Activated naive CD4-positive, alpha-beta T cell treated with anti-CD3 and anti-CD28 coated beads for 36 hours (primary cell): ENCODE measurements around the gene SQSTM1. TPM values are rescaled to one million over a fixed set of nuclear protein-coding genes. Genes with fewer than 3 reads are reported as not detected.

ENCODE experiments used
- CTCF ChIA-PET: fragments of 350-600 bp; sonication (Branson Sonifier 250); formaldehyde crosslinking; loops from one replicate; lab custom pipeline; 2021; ENCODE audit warnings: antibody characterized with exemption; lab: Charles Lee
- DNase-seq: peaks from one replicate; pipeline ENCODE4 v3.0.0-alpha.2; 2020
- H3K27ac Mint-ChIP-seq: one replicate; pipeline ENCODE4 v1.8.0; 2021; ENCODE audit warnings: mild to moderate bottlenecking, mixed read lengths
- H3K27me3 Mint-ChIP-seq: one replicate; pipeline ENCODE4 v1.8.0; 2021; ENCODE audit warnings: low read depth, mixed read lengths
- H3K36me3 Mint-ChIP-seq: one replicate; pipeline ENCODE4 v1.8.0; 2021; ENCODE audit warnings: low read depth, mixed read lengths
- H3K4me1 Mint-ChIP-seq: one replicate; pipeline ENCODE4 v1.8.0; 2021; ENCODE audit warnings: low read depth, mixed read lengths
- H3K4me3 Mint-ChIP-seq: one replicate; pipeline ENCODE4 v1.8.0; 2021; ENCODE audit warnings: mild to moderate bottlenecking, moderate library complexity, mixed read lengths
- H3K9me3 Mint-ChIP-seq: one replicate; pipeline ENCODE4 v1.8.0; 2021; ENCODE audit warnings: mixed read lengths
- intact Hi-C: fragments of 100-400 bp; cut with micrococcal nuclease; formaldehyde crosslinking; loops from one replicate; pipeline ENCODE4 v1.15.1; 2023
- total RNA-seq, 2 experiments: library from RNA; stranded (reverse); gene quantifications; one replicate each; pipeline ENCODE4 v1.2.3, GENCODE V29; 2021

The SQSTM1 gene
- total RNA-seq, 2 experiments from 2014 or later, result 109 to 114 TPM

- Mint-ChIP-seq H3K4me1 (no peaks in the 10 kb centered on the region), H3K27ac (no peak overlapping the region), H3K27me3 (no peaks in the 10 kb centered on the region), H3K36me3 (peaks cover 12% of the 10 kb centered on the region), H3K9me3 (no peaks in the 10 kb centered on the region), H3K4me3 (no peak overlapping the region)
- intact Hi-C loops, result no loop called here
- no peak for DNase-seq
- CTCF ChIA-PET, result interaction anchor here (0.8 kb wide), 1 partner anchor 10 kb away, joined by 3 read pairs; no protein-coding TSS in a partner anchor
These were observed 55.3 kb downstream of the SQSTM1 start for GRCh38 chr5:179875741-179876609.

DNA sequence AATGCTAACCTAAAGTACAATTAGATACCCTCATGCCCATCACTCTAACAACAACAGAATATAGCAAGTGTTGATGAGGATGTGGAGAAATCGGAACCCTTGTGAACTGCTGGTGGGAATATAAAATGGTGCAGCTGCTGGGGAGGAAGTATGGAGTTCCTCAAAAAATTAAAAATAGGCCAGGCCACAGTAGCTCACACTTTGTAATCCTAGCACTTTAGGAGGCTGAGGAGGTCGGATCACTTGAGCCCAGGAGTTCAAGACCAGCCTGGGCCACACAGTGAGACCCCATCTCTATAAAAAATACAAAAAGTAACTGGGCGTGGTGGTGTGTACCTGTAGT lies 55.9 kb downstream of the SQSTM1 start:
- H3K27ac Mint-ChIP-seq, result no peak overlapping the region
- no peaks in the 10 kb centered on the region for H3K27me3 Mint-ChIP-seq
- H3K4me3 Mint-ChIP-seq, result no peak overlapping the region
- H3K4me1 Mint-ChIP-seq, result no peaks in the 10 kb centered on the region
- CTCF ChIA-PET, result interaction anchor here (0.6 to 0.8 kb wide), 2 partner anchors 10 to 214 kb away, joined by 3 read pairs; no protein-coding TSS in a partner anchor
- intact Hi-C loops, result no loop called here
- no peak for DNase-seq
- H3K36me3 Mint-ChIP-seq, result peaks cover 16% of the 10 kb centered on the region
- no peaks in the 10 kb centered on the region for H3K9me3 Mint-ChIP-seq

- Mint-ChIP-seq H3K9me3 (peaks cover 5% of the 10 kb centered on the region), H3K27ac (no peak overlapping the region), H3K27me3 (no peaks in the 10 kb centered on the region), H3K4me1 (no peaks in the 10 kb centered on the region), H3K36me3 (peaks cover 27% of the 10 kb centered on the region), H3K4me3 (no peak overlapping the region)
- CTCF ChIA-PET, result no interaction called here
- no peak for DNase-seq
- intact Hi-C loops, result no loop called here
These were observed 57.7 kb downstream of the SQSTM1 start for GRCh38 chr5:179878222-179879002.

DNA sequence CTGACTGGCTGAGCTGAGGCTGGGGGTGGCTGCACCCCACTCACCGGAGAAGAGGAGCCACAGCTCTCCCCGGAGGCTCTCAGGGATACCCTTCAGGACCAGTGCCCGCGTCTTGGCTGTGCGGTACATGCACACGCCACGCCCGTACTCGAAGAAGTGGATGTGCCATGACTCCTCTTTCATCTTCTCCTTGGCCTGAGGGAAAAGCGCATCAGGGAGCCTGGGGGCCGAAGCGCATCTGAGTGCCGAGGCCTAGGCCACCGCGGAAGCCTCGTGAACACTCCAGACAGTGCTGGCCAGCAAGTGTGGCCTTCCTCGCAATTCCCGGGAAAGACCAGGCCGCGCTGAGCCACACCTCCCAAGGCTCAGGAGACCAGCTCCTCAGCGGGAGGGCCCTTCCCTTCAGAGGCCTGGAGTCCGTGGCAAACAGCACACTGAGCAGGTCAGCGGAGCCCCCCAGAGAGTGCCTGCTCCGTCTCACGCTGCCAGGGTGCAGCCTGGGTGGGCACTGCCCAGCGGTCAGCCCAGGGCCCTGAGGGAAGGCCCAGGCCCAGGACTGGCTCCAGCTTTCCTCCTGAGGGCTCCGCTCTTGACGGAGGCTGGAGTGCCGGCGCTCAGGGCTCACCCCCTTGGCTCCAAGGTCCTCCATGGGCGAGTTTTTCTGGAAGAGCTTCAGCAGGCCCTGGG lies 58.4 kb downstream of the SQSTM1 start:
- Mint-ChIP-seq H3K36me3 (peaks cover 32% of the 10 kb centered on the region), H3K9me3 (peaks cover 13% of the 10 kb centered on the region), H3K4me3 (no peak overlapping the region), H3K27ac (no peak overlapping the region), H3K27me3 (no peaks in the 10 kb centered on the region), H3K4me1 (no peaks in the 10 kb centered on the region)
- no peak for DNase-seq
- CTCF ChIA-PET, result no interaction called here
- intact Hi-C loops, result no loop called here

GRCh38 chr5:179879690-179880010 lies 58.9 kb downstream of the SQSTM1 start:
- no peaks in the 10 kb centered on the region for H3K27me3 Mint-ChIP-seq
- CTCF ChIA-PET, result no interaction called here
- H3K4me3 Mint-ChIP-seq, result no peak overlapping the region
- intact Hi-C loops, result no loop called here
- peaks cover 16% of the 10 kb centered on the region for H3K9me3 Mint-ChIP-seq
- no peak overlapping the region for H3K27ac Mint-ChIP-seq
- H3K4me1 Mint-ChIP-seq, result no peaks in the 10 kb centered on the region
- DNase-seq, result no peak
- H3K36me3 Mint-ChIP-seq, result peaks cover 35% of the 10 kb centered on the region

GRCh38 chr5:179880066-179880650 lies 59.5 kb downstream of the SQSTM1 start:
- peaks cover 39% of the 10 kb centered on the region for H3K36me3 Mint-ChIP-seq
- intact Hi-C loops, result no loop called here

GRCh38 chr5:179880848-179881590 lies 60.3 kb downstream of the SQSTM1 start:
- Mint-ChIP-seq H3K4me1 (no peaks in the 10 kb centered on the region), H3K36me3 (peaks cover 48% of the 10 kb centered on the region), H3K4me3 (no peak overlapping the region), H3K27ac (no peak overlapping the region), H3K27me3 (no peaks in the 10 kb centered on the region), H3K9me3 (peaks cover 18% of the 10 kb centered on the region)
- CTCF ChIA-PET, result interaction anchor here (1.2 kb wide), 1 partner anchor 10 kb away, joined by 4 read pairs; no protein-coding TSS in a partner anchor
- DNase-seq, result no peak
- intact Hi-C loops, result no loop called here

More at GRCh38 chr5:179880066-179880650, 59.5 kb downstream of the SQSTM1 start:
- Mint-ChIP-seq H3K9me3 (peaks cover 16% of the 10 kb centered on the region), H3K27me3 (no peaks in the 10 kb centered on the region), H3K4me3 (no peak overlapping the region), H3K27ac (no peak overlapping the region), H3K4me1 (no peaks in the 10 kb centered on the region)
- CTCF ChIA-PET, result no interaction called here
- DNase-seq, result no peak

DNA sequence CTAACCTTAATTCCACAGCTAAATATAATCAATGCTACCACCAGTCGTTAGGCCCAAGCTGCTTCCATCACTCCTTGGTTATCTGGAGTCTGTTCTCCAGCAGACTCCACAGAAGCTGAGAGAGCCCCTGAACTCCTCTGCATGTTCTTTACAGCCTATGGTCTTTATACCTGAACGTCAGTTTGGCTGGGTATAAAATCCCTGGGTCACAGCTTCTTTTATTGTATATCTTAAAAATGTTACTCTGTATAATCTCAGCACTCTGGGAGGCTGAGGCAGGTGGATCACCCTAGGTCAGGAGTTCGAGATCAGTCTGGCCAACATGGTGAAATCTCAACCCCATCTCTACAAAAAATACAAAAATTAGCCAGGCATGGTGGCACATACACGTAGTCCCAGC lies 61.6 kb downstream of the SQSTM1 start:
- no peak for DNase-seq
- intact Hi-C loops, result no loop called here
- H3K36me3 Mint-ChIP-seq, result peaks cover 57% of the 10 kb centered on the region
- peaks cover 18% of the 10 kb centered on the region for H3K9me3 Mint-ChIP-seq
- H3K4me3 Mint-ChIP-seq, result no peak overlapping the region
- H3K27ac Mint-ChIP-seq, result no peak overlapping the region
- no peaks in the 10 kb centered on the region for H3K4me1 Mint-ChIP-seq
- H3K27me3 Mint-ChIP-seq, result no peaks in the 10 kb centered on the region
- CTCF ChIA-PET, result no interaction called here

DNA sequence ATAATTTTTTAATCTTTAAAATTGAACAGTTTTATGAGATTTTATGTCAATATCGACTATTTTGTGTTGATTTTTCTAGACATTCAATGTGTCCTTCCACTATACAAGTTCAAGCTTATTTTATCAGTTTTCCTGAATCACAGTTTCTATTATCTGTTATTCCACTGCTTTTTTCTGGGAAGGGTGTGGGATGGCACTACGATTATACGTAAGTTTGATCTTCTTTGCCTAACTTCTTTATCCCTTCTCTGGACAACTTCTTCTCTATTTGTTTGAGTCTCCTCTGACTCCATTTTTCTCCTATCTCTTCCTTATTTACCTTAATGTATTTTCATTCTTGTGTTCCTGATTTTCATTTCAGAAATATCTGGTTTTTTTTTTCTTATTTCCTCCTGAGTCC lies 62.5 kb downstream of the SQSTM1 start:
- Mint-ChIP-seq H3K27ac (no peak overlapping the region), H3K9me3 (peaks cover 18% of the 10 kb centered on the region), H3K27me3 (no peaks in the 10 kb centered on the region), H3K4me1 (no peaks in the 10 kb centered on the region), H3K36me3 (peaks cover 60% of the 10 kb centered on the region), H3K4me3 (no peak overlapping the region)
- DNase-seq, result no peak
- CTCF ChIA-PET, result interaction anchor here (0.7 to 1.4 kb wide), 3 partner anchors 10 to 793 kb away, joined by 3 read pairs; no protein-coding TSS in a partner anchor
- intact Hi-C loops, result no loop called here

GRCh38 chr5:179885491-179886090 lies 64.9 kb downstream of the SQSTM1 start:
- H3K36me3 Mint-ChIP-seq, result peaks cover 71% of the 10 kb centered on the region
- CTCF ChIA-PET, result no interaction called here
- no peaks in the 10 kb centered on the region for H3K27me3 Mint-ChIP-seq
- H3K9me3 Mint-ChIP-seq, result peaks cover 18% of the 10 kb centered on the region
- no peak for DNase-seq
- no peak overlapping the region for H3K27ac Mint-ChIP-seq
- H3K4me1 Mint-ChIP-seq, result no peaks in the 10 kb centered on the region
- no peak overlapping the region for H3K4me3 Mint-ChIP-seq
- intact Hi-C loops, result no loop called here

- H3K27me3 Mint-ChIP-seq, result no peaks in the 10 kb centered on the region
- intact Hi-C loops, result no loop called here
- H3K4me3 Mint-ChIP-seq, result no peak overlapping the region
- CTCF ChIA-PET, result no interaction called here
- H3K36me3 Mint-ChIP-seq, result peaks cover 69% of the 10 kb centered on the region
- no peak overlapping the region for H3K27ac Mint-ChIP-seq
- DNase-seq, result no peak
- H3K4me1 Mint-ChIP-seq, result no peaks in the 10 kb centered on the region
- peaks cover 18% of the 10 kb centered on the region for H3K9me3 Mint-ChIP-seq
These were observed 65.6 kb downstream of the SQSTM1 start for GRCh38 chr5:179886190-179886911.
